Measurements from ENCODE around the gene PRND.

The PRND gene

GRCh38 chr20:4775322-4776078, 53.8 kb downstream of the PRND start:
- in situ Hi-C loops (cut with MboI; ENCODE audit: low sequenced_read_pairs) = no loop called here

DNA sequence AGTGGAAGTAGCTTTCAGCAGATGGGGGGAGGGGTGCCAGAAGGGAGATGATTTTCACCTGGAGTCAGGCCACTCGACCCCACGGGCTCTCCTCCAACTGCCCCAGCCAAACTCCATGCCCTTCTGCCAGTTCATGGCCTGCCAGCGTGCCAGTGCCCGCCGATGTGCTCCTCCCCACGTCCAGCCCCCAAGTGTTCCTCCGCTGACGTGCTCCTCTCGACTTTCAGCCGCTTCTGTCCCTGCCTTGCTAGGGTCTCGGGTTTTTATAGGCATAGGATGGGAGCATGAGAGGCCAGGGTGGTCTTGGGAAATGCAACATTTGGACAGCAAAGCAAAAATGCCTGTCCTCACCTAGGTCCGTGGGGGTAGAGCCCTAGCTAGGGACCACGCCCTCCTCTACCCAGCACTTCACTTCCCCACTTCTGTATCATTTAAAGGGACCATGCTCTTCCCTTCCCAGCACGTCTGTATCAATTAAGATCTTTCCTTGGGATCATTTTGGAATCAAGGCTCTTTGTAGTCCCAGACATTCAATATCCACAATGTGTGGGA, 54.4 kb downstream of the PRND start:
- in situ Hi-C loops (cut with MboI; ENCODE audit: low sequenced_read_pairs) = no loop called here

Data from hTERT RPE-1 (cell line).